Neural cell (in vitro differentiated cells): ENCODE results near the gene PPFIBP2. TPM values are rescaled to one million over a fixed set of nuclear protein-coding genes. Genes with fewer than 3 reads are reported as not detected.

Experiments used
- H2AFZ ChIP-seq: fragments of 200-600, 300-800 bp; sonication (generic), shearing (Covaris generic); 2 replicates; pipeline ENCODE4 v1.6.0; 2014; ENCODE audit warnings: low read depth, mild to moderate bottlenecking, antibody characterized with exemption, low read length, moderate library complexity
- H3F3A ChIP-seq: fragments of 200-600 bp; shearing (Covaris generic); 2 replicates; pipeline ENCODE4 v1.6.1; 2016; ENCODE audit warnings: mild to moderate bottlenecking, moderate library complexity, mixed read lengths, antibody characterized with exemption, low read length; ENCODE audit not compliant: insufficient read depth, poor library complexity, severe bottlenecking
- H3K27ac ChIP-seq: fragments of 200-600, 300-800 bp; sonication (generic), shearing (Covaris generic); 2 replicates; pipeline ENCODE4 v1.5.1; 2014; ENCODE audit warnings: mild to moderate bottlenecking, low read length, moderate library complexity
- H3K27me3 ChIP-seq: fragments of 300-800, 200-600 bp; sonication (generic), shearing (Covaris generic); 2 replicates; pipeline ENCODE4 v1.6.0; 2014; ENCODE audit warnings: mild to moderate bottlenecking, low read depth, low read length, moderate library complexity; ENCODE audit not compliant: insufficient read depth
- H3K36me3 ChIP-seq: fragments of 300-800, 200-600 bp; sonication (generic), shearing (Covaris generic); 2 replicates; pipeline ENCODE4 v1.5.1; 2014; ENCODE audit warnings: mild to moderate bottlenecking, antibody characterized with exemption, low read length, moderate library complexity; ENCODE audit not compliant: insufficient read depth
- H3K4me2 ChIP-seq: fragments of 300-800, 200-600 bp; sonication (generic), shearing (Covaris generic); 2 replicates; pipeline ENCODE4 v1.6.0; 2014; ENCODE audit warnings: mild to moderate bottlenecking, low read length
- H3K4me3 ChIP-seq: fragments of 300-800, 200-600 bp; sonication (generic), shearing (Covaris generic); 2 replicates; pipeline ENCODE4 v1.5.1; 2014; ENCODE audit warnings: mild to moderate bottlenecking, low read length, moderate library complexity
- H3K79me2 ChIP-seq: fragments of 200-600 bp; shearing (Covaris generic); replicated peaks from 2 replicates; pipeline ENCODE4 v1.6.0; 2014; ENCODE audit warnings: mild to moderate bottlenecking, low read length, moderate library complexity; ENCODE audit not compliant: insufficient read depth
- H3K9ac ChIP-seq: fragments of 300-800, 200-600 bp; sonication (generic), shearing (Covaris generic); 2 replicates; pipeline ENCODE4 v1.6.1; 2016; ENCODE audit warnings: mild to moderate bottlenecking, low read length, mixed read lengths
- H3K9me2 ChIP-seq: fragments of 200-600 bp; shearing (Covaris generic); 2 replicates; pipeline ENCODE4 v1.6.1; 2016; ENCODE audit warnings: mild to moderate bottlenecking, low read length, mixed read lengths; ENCODE audit not compliant: insufficient read depth
- H3K9me3 ChIP-seq: fragments of 200-600, 300-800 bp; sonication (generic), shearing (Covaris generic); 2 replicates; pipeline ENCODE4 v1.6.1; 2016; ENCODE audit warnings: mild to moderate bottlenecking, mixed run types, low read length, moderate library complexity, mixed read lengths
- H4K20me1 ChIP-seq: fragments of 200-600 bp; shearing (Covaris generic); 2 replicates; pipeline ENCODE4 v1.6.1; 2016; ENCODE audit warnings: mild to moderate bottlenecking, mixed run types; ENCODE audit not compliant: insufficient read depth
- EP300 ChIP-seq: fragments of 450-650 bp; conservative IDR thresholded peaks from 2 replicates; pipeline ENCODE4 v1.6.1; 2014; ENCODE audit warnings: antibody characterized with exemption, mild to moderate bottlenecking, moderate library complexity; ENCODE audit not compliant: poor library complexity, severe bottlenecking
- EZH2 ChIP-seq: fragments of 200-600, 300-800 bp; shearing (Covaris generic), sonication (generic); IDR thresholded peaks from 2 replicates; pipeline ENCODE4 v1.6.1; 2014; ENCODE audit warnings: antibody characterized with exemption, low read length, borderline replicate concordance, mild to moderate bottlenecking; ENCODE audit not compliant: insufficient read depth, poor library complexity, severe bottlenecking
- MXI1 ChIP-seq: fragments of 450-650 bp; conservative IDR thresholded peaks from 2 replicates; pipeline ENCODE4 v1.6.1; 2014; ENCODE audit warnings: antibody characterized with exemption, mild to moderate bottlenecking; ENCODE audit not compliant: poor library complexity, severe bottlenecking
- POLR2AphosphoS5 ChIP-seq: IDR thresholded peaks from 2 replicates; pipeline ENCODE4 v1.6.1; 2012
- RAD21 ChIP-seq: fragments of 450-650 bp; conservative IDR thresholded peaks from 2 replicates; pipeline ENCODE4 v1.6.1; 2014; ENCODE audit warnings: antibody characterized with exemption, mild to moderate bottlenecking, moderate library complexity
- SMC3 ChIP-seq: fragments of 450-650 bp; conservative IDR thresholded peaks from 2 replicates; pipeline ENCODE4 v1.6.1; 2014; ENCODE audit warnings: antibody characterized with exemption, mild to moderate bottlenecking, moderate library complexity; ENCODE audit not compliant: poor library complexity
- TAF1 ChIP-seq: IDR thresholded peaks from 2 replicates; pipeline ENCODE4 v1.6.1; 2012; ENCODE audit warnings: low read depth
- polyA plus RNA-seq: library from polyadenylated mRNA; depleted of rRNA; stranded (reverse); fragments of >200 nt; gene quantifications from 2 replicates; pipeline ENCODE4 v1.2.3, GENCODE V29; 2014
- TF ChIP-seq, protein P1 (sequence below): fragments of 450-650 bp; IDR thresholded peaks from 2 replicates; pipeline ENCODE4 v1.5.1; 2014; ENCODE audit warnings: antibody characterized with exemption, mild to moderate bottlenecking, moderate library complexity; ENCODE audit not compliant: poor library complexity, severe bottlenecking
- TF ChIP-seq, protein P2 (sequence below): IDR thresholded peaks from 2 replicates; pipeline ENCODE4 v1.6.1; 2012; ENCODE audit warnings: borderline replicate concordance

The PPFIBP2 gene
- polyA plus RNA-seq, 1 donor from 2014 or later, result not detected

DNA sequence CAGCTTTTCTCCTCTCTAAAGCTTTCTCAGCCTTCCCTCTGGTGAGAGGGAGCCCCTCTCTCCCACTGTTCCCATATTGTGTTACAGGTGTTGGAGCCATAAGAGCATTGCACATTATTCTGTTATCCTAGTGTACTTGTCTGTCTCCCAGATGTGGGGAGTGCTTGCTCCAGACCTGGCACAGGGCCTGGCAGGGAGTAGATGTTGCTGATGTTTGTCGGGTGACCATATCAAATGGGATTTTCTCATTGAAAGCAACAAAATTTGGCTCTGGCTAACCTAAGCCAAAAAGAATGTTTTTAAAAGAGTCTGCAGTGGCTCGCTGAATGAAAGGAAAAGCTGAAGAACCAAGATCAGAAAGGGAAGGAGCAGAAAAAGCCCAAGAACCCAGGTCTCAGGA, 118.4 kb downstream of the PPFIBP2 start:
- no peaks in the 10 kb centered on the region for H3K9me2 ChIP-seq
- H3K79me2 ChIP-seq, result no peaks in the 10 kb centered on the region
- no peaks in the 10 kb centered on the region for H3F3A ChIP-seq
- H3K4me3 ChIP-seq, result no peak overlapping the region
- no peaks in the 10 kb centered on the region for H3K36me3 ChIP-seq
- H3K9me3 ChIP-seq, result no peaks in the 10 kb centered on the region
- no peak overlapping the region for H3K9ac ChIP-seq
- H3K27me3 ChIP-seq, result no peaks in the 10 kb centered on the region
- H2AFZ ChIP-seq, result no peak overlapping the region
- H4K20me1 ChIP-seq, result no peaks in the 10 kb centered on the region
- no peak overlapping the region for H3K4me2 ChIP-seq
- no peak overlapping the region for H3K27ac ChIP-seq
- TF ChIP-seq RAD21 (no peak), POLR2AphosphoS5 (no peak), EZH2 (no peak), TAF1 (no peak), SMC3 (no peak), EP300 (no peak), MXI1 (no peak)
- TF ChIP-seq, protein P1, sequence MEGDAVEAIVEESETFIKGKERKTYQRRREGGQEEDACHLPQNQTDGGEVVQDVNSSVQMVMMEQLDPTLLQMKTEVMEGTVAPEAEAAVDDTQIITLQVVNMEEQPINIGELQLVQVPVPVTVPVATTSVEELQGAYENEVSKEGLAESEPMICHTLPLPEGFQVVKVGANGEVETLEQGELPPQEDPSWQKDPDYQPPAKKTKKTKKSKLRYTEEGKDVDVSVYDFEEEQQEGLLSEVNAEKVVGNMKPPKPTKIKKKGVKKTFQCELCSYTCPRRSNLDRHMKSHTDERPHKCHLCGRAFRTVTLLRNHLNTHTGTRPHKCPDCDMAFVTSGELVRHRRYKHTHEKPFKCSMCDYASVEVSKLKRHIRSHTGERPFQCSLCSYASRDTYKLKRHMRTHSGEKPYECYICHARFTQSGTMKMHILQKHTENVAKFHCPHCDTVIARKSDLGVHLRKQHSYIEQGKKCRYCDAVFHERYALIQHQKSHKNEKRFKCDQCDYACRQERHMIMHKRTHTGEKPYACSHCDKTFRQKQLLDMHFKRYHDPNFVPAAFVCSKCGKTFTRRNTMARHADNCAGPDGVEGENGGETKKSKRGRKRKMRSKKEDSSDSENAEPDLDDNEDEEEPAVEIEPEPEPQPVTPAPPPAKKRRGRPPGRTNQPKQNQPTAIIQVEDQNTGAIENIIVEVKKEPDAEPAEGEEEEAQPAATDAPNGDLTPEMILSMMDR, result no peak
- TF ChIP-seq, protein P2, sequence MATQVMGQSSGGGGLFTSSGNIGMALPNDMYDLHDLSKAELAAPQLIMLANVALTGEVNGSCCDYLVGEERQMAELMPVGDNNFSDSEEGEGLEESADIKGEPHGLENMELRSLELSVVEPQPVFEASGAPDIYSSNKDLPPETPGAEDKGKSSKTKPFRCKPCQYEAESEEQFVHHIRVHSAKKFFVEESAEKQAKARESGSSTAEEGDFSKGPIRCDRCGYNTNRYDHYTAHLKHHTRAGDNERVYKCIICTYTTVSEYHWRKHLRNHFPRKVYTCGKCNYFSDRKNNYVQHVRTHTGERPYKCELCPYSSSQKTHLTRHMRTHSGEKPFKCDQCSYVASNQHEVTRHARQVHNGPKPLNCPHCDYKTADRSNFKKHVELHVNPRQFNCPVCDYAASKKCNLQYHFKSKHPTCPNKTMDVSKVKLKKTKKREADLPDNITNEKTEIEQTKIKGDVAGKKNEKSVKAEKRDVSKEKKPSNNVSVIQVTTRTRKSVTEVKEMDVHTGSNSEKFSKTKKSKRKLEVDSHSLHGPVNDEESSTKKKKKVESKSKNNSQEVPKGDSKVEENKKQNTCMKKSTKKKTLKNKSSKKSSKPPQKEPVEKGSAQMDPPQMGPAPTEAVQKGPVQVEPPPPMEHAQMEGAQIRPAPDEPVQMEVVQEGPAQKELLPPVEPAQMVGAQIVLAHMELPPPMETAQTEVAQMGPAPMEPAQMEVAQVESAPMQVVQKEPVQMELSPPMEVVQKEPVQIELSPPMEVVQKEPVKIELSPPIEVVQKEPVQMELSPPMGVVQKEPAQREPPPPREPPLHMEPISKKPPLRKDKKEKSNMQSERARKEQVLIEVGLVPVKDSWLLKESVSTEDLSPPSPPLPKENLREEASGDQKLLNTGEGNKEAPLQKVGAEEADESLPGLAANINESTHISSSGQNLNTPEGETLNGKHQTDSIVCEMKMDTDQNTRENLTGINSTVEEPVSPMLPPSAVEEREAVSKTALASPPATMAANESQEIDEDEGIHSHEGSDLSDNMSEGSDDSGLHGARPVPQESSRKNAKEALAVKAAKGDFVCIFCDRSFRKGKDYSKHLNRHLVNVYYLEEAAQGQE, result no peak

DNA sequence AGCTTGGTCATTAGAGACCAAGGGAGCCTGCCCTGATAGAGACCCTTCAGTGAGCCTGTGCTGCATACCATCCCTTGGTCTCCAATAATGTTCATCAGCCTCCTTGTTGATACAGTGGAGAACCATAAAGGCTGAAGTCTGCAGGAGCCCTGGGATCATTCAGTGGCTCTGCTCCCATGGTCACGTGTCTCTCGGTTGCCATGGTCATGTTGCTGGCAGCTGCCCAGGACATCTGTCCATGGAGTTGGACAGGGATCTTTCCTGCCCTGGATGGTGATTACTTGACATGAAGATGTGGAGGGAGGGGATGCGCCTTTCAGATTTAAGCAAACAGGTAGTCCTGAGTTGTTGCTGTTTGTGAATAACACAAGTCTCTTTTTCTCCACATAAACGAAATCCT, 121.3 kb downstream of the PPFIBP2 start:
- no peaks in the 10 kb centered on the region for H3K79me2 ChIP-seq
- H3F3A ChIP-seq, result no peaks in the 10 kb centered on the region
- no peaks in the 10 kb centered on the region for H3K9me2 ChIP-seq
- no peak overlapping the region for H3K27ac ChIP-seq
- no peaks in the 10 kb centered on the region for H4K20me1 ChIP-seq
- no peak overlapping the region for H3K9ac ChIP-seq
- TF ChIP-seq EZH2, result no peak
- TF ChIP-seq TAF1, result no peak
- TF ChIP-seq SMC3, result no peak
- TF ChIP-seq, protein P1, result no peak
- TF ChIP-seq, protein P2, result no peak
- no peak for TF ChIP-seq RAD21
- TF ChIP-seq EP300, result no peak
- TF ChIP-seq MXI1, result no peak
- TF ChIP-seq POLR2AphosphoS5, result no peak
- H2AFZ ChIP-seq, result no peak overlapping the region
- H3K27me3 ChIP-seq, result no peaks in the 10 kb centered on the region
- H3K4me2 ChIP-seq, result no peak overlapping the region
- H3K4me3 ChIP-seq, result no peak overlapping the region
- no peaks in the 10 kb centered on the region for H3K36me3 ChIP-seq
- H3K9me3 ChIP-seq, result no peaks in the 10 kb centered on the region
